ENCODE measurements around the gene CNN2.

GRCh38 chr19:1015061-1015781, 11.2 kb upstream of the CNN2 start:
- no peak for TF ChIP-seq POLR2A (IDR thresholded peaks at IDR 0.05)
- TF ChIP-seq, protein P1, sequence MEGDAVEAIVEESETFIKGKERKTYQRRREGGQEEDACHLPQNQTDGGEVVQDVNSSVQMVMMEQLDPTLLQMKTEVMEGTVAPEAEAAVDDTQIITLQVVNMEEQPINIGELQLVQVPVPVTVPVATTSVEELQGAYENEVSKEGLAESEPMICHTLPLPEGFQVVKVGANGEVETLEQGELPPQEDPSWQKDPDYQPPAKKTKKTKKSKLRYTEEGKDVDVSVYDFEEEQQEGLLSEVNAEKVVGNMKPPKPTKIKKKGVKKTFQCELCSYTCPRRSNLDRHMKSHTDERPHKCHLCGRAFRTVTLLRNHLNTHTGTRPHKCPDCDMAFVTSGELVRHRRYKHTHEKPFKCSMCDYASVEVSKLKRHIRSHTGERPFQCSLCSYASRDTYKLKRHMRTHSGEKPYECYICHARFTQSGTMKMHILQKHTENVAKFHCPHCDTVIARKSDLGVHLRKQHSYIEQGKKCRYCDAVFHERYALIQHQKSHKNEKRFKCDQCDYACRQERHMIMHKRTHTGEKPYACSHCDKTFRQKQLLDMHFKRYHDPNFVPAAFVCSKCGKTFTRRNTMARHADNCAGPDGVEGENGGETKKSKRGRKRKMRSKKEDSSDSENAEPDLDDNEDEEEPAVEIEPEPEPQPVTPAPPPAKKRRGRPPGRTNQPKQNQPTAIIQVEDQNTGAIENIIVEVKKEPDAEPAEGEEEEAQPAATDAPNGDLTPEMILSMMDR (IDR thresholded peaks at IDR 0.05) = no peak
